T-helper 17 cell (primary cell): ENCODE data around the gene NMNAT2. TPM values are rescaled to one million over a fixed set of nuclear protein-coding genes. Genes with fewer than 3 reads are reported as not detected.

Experiments used
- total RNA-seq, 4 donors: library from RNA in 2 of 4; stranded (reverse) in 2 of 4; gene quantifications; one replicate each; pipeline ENCODE4 v1.2.3 and lab custom pipeline; 2022 to 2026

The NMNAT2 gene
- total RNA-seq, 2 donors from 2014 or later: not detected

Other genes starting within 250 kb of the NMNAT2 start
- gene LAMC2, start 232.1 kb downstream of the NMNAT2 start, total RNA-seq: not detected
- 10 to 100 TPM; 50.6 to 51.0 TPM for gene SMG7, start 54.1 kb upstream of the NMNAT2 start, total RNA-seq
- 10 to 100 TPM in 1 of 2 donors, 1 to 10 TPM in 1; 2.7 to 14.7 TPM for gene NCF2, start 172.1 kb upstream of the NMNAT2 start, total RNA-seq
- gene ARPC5, start 217.4 kb upstream of the NMNAT2 start, total RNA-seq: 10 to 100 TPM; 62.1 to 69.4 TPM
- not detected for gene APOBEC4, start 234.9 kb upstream of the NMNAT2 start, total RNA-seq